ENCODE data around the gene NRIP1.

The NRIP1 gene

DNA sequence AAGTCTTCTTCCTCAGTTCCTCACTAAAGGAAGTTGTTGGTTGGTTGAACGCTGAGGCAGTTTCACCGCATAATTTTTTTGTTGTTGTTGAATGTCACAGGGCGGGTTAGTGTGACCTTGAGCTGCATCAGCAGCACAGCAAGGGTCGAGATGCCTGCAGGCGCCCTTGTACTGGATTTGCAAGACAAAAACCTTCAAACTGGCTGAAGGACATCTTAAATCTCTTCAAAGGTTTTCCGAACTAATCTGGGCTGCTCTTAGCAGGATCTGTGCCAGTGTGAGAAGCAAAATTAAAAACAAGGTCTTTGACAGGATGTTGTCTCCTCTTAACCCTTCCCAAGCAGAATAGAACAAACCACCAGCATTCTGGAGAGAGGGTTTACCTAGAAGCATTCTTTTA, 59.4 kb downstream of the NRIP1 start:
- DNase-seq: no peak

DNA sequence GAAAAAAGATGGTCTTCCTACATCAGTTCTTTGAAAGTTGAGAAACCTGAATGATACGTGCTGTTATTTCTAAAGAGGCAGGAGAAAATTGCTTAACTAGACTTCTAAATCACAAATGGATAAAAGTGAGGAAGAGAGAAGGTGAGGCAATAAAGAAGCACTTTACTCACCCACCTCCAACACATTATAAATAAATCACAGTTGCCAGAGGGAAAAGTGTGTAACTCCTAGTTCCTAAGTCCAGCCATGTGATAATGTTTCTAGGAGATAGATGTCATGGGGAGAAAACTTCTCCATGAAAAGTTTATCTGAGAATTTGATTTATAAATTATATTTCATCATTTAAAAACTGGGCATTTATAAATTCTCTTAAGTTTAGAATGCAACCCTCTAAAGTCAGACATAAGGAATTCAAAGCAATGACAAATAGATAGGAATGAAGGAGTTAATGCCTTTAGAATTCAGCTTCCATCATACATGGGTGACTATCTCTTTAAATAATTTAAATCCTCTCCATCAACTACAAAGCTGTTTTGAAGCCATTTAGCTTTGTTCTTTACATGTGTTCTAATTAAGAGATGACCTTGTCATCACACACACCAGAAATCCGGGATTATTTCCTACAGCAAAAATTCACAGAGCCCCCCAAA, 60.0 kb downstream of the NRIP1 start:
- peak; percentile 41 for DNase-seq

DNA sequence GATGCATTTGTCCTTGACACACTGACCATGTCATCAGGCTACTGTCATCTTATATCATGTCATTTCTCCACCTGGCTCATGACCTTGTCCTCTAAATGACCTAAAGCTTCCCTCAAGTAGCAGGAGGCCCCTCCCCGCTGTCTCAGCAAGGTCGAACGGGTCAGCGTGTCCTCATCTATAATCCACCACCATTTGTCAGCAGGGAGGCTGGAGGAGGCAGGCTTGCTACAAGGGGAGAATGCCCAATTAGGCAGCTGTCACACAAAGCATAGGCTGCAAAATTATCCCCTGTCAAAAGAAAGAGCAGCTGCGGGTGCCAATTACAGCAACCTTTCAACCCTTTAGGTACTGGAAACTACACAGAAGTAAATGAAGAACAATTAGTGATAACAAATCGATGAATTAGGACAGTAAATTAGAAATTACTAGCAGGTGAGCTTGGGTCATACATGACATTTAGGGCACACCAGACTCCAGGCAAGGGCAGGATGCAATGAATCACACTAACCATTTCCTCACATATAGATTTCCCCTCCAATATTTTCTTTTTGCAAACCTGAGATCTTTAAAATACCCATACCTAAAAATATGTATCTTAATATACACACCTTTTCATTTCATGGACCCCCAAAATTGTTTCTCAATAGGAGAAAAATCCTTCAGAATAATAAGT, 61.2 kb downstream of the NRIP1 start:
- DNase-seq: no peak

DNA sequence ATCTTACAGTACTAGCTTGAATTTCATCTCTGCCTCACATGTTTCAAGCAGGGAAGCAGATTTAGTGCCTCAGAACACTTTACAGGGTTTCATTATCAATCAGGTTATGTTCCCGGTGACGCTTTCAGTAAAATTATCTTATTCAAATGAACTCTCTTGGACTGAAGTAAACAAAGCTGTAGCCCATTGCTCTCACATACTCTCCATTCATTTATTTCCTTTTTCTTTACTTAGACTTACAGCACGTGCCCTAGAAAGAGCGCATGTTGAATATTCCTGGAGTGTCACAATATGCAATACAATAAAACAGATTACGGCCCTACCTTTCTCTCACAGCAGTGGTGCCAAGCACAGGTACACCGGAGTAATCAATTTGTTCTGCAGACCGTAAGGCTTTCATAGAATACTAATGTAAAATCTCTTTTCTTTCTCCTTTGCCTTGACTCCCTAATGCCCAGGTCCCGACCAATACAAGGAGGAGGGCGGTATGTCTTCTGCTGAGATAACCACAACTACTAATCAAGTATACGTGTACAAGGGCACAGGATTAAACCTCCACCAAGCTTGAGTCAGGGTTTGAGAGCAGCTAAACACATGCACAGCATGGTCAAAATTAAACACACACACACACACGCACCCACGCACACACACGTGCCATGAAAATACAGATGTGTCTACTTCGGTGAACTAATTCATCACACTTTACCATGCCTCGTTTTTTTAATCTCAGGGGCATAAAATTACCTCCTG, 62.8 kb downstream of the NRIP1 start:
- DNase-seq: no peak

- no peak for DNase-seq
Measured at GRCh38 chr21:15001113-15001512, 63.7 kb downstream of the NRIP1 start.

DNA sequence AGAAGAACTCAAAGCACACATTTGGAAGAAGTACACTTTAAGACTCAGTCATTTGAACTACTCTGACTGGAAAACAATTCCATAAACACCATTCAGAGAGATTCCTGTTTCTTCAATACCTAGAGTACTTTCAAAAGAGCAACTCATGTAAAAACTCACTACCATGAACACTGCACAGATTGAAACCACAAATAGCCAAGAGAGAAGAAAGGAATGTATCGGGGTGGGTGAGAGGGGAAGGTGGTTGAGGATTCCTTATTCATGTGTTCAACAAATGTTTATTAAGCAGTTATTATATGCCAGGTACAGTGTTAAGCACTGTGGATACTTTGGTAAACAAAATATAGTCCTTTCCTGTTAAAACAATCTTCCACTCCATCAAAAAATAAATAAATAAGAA, 64.7 kb downstream of the NRIP1 start:
- peak; percentile 69 for DNase-seq

DNA sequence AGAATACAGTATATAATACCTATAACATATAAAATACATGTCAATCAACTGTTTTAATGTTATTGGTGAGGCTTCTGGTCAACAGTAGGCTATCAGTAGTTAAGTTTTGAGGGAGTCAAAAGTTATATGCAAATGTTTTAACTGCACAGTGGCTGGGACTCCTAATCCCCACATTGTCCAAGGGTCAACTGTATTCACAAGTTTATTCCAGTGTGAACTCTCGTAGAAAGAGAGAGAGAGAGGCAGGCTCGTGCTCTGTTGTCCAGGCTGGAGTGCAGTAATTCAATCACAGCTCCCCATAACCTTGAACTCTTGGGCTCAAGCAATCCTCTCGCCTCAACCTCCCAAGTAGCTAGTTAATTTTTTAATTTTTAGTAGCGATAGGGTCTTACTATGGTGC, 66.0 kb downstream of the NRIP1 start:
- DNase-seq: no peak

DNA sequence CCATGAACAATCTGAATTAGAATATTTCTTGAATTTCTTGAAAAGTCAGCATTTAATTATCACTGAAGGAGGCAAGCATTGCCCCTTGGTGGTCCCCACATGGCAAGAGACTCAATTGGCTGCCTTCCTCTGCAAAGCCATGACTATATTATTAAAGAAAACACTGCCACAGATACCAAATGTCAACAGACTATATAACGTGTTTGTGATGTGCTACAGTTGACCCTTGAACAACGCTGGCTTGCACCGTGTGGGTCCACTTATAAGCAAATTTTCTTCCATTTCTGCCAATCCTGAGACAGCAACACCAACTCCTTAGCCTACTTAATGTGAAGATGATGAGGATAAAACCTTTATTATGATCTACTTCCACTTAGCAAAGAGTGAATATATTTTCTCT, 66.5 kb downstream of the NRIP1 start:
- no peak for DNase-seq

- peak; percentile 86 for DNase-seq
Measured at GRCh38 chr21:14995695-14996490, 68.9 kb downstream of the NRIP1 start.

GRCh38 chr21:14995226-14995625, 69.6 kb downstream of the NRIP1 start:
- peak; percentile 22 for DNase-seq

- no peak for DNase-seq
Measured at GRCh38 chr21:14993115-14993514, 71.7 kb downstream of the NRIP1 start.

- peak; percentile 56 for DNase-seq
Measured at GRCh38 chr21:14991957-14992356, 72.8 kb downstream of the NRIP1 start.

DNA sequence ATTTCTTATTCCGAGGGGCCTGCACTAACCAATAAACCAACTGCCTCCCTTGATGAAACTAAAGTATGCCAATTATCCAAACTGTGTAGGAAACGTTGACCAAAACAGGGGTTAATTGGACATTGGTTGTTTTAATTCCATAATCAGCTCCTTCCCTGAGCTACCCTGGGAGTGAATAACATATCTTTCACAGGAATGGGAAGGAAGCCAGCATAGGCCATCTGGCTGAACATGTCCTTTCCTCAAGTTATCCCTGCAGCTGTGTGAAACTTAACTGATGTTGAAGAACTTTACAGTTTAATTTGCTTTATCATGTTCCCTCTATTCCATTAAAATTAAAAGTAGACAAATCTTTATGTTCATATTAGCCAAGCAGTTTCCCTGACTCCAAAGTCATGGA, 75.4 kb downstream of the NRIP1 start:
- DNase-seq: no peak

- no peak for DNase-seq
Measured at GRCh38 chr21:14988760-14989159, 76.0 kb downstream of the NRIP1 start.

- DNase-seq: no peak
Measured at GRCh38 chr21:14987370-14988170, 77.2 kb downstream of the NRIP1 start.

GRCh38 chr21:14985306-14985705, 79.5 kb downstream of the NRIP1 start:
- DNase-seq: no peak

- DNase-seq: no peak
Measured at GRCh38 chr21:14982336-14982735, 82.5 kb downstream of the NRIP1 start.

DNA sequence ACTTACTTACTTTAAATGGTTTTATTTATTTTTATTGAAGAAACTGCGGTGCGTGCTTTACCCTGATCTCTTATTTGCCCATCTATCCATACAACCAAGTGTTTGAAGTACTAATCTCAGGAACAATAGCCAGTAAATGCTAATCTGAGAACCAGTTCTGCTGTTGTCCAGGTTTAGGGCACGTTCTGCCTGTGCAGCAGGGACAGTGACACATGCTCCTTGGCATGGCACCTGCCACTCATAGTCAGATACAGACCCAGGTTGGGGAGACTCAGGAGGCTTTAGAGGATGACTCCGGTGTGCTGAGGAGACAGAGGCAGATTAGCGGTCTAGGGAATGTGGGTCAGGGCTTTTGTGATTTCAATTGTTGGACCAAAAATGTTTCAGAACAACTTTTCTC, 83.6 kb downstream of the NRIP1 start:
- DNase-seq: no peak

- no peak for DNase-seq
Measured at GRCh38 chr21:14979264-14979663, 85.5 kb downstream of the NRIP1 start.

DNA sequence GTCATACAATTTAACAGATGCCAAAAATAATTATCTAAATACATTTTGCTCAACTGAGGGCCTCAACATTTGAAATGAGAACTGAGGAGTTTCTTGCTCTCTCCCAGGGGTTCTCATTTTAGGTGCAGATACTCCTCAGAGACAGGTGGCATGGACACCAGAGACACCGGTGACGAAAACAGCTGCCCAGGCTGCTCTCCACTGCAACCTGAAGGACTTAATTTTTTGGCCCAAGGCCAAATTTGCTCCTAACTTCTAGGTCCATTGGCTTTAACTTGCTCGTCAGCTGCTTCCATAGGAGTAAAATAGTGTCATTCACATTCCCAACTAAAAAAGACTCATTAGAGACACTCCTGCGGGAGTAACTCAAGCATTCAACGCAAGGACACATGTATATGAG, 87.0 kb downstream of the NRIP1 start:
- DNase-seq: no peak

DNA sequence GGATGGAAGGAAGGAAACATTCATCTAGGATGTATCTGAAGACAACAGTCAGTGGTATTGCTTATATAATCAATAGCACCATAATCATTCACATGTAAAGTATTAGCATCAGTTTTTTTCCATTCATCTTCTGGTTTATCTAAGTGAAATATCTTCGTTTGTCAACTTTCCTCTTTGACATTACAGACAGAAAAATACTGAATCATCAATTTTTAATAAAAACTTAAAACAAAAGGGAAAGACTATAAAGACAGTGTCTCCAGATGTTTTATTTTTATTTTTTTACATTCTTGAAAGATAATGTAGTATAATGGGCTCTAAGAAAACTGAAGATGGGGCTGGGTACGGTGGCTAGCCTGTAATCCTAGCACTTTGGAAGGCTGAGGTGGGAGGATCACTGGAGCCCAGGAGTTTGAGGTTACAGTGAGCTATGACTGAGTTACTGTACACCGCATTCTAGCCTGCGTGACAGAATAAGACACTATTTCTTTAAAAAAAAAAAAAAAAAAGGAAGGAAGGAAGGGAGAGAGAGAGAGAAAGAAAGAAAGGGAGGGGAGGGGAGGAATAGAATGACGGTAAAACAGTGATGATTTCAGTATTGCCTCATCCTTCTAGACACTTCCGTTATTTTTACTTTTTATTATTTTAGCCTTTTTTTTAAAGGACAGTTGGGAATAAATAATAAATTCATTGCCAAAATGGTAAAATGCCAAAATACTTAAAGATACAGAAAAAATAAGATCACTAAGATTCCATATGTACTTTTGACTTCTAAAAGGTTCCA, 89.5 kb downstream of the NRIP1 start:
- DNase-seq: no peak

DNA sequence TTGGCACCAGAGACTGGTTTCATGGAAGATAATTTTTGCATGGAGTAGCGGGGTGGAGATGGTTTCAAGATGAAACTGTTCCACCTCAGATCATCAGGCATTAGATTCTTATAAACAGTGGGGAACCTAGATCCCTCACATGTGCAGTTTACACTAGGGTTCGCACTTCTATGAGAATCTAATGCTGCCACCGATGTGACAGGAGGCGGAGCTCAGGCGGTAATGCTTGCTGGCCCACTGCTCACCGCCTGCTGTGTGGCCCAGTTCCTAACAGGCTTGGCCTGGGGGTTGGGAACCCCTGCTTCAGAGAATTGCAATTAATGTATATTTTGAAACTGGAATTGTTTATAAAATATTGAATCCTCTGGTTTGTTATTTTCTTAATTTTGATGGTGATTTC, 92.1 kb downstream of the NRIP1 start:
- DNase-seq: no peak
